GM12873 (cell line): ENCODE data around the gene CBY1.

Experiments
- TF ChIP-seq, protein P1 (sequence below): IDR thresholded peaks from 2 replicates; pipeline ENCODE4 v1.5.1; 2012; ENCODE audit warnings: low read depth, mild to moderate bottlenecking, moderate library complexity, low read length, control low read depth; ENCODE audit not compliant: insufficient read depth; ENCODE audit errors: missing control alignments

The CBY1 gene

DNA sequence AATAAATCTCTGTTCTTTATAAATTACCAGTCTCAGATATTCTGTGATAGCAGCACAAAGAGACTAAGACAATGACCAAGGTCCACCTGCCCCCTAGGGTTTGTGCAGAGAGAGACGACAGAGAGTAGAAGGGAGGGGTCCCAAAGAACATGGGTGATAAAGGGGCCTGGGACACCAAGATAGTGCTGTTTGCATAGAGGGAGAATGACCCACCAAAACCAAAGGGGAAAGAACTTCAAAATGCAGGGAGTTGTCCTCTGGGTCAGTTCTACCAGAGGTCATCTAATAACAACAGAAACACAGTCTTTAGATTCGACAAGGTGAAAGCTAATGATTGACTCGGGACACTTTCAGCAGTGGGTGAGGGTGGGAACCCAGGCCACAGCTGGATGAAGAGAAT lies 23.9 kb upstream of the CBY1 start:
- TF ChIP-seq, protein P1, sequence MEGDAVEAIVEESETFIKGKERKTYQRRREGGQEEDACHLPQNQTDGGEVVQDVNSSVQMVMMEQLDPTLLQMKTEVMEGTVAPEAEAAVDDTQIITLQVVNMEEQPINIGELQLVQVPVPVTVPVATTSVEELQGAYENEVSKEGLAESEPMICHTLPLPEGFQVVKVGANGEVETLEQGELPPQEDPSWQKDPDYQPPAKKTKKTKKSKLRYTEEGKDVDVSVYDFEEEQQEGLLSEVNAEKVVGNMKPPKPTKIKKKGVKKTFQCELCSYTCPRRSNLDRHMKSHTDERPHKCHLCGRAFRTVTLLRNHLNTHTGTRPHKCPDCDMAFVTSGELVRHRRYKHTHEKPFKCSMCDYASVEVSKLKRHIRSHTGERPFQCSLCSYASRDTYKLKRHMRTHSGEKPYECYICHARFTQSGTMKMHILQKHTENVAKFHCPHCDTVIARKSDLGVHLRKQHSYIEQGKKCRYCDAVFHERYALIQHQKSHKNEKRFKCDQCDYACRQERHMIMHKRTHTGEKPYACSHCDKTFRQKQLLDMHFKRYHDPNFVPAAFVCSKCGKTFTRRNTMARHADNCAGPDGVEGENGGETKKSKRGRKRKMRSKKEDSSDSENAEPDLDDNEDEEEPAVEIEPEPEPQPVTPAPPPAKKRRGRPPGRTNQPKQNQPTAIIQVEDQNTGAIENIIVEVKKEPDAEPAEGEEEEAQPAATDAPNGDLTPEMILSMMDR = no peak

DNA sequence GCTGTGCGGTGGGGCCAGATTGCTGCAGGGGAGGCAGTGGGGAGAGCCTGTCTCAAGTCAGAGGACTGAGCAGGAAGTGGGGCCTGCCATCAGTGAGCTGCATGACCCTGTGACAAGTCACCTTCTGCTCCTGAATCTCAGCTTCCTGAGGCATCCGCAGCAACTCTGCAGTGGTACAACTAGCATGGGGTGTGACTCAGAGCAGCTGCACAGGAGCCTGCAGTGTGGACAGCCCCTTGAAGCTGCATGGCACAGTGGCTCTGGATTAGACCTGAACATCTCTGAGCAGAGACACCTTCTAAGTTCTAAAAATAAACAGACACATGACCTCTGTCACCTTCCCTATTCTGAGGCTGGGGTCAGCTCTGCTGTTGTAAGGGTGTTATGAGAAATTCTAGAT lies 18.2 kb upstream of the CBY1 start:
- TF ChIP-seq, protein P1 = no peak

DNA sequence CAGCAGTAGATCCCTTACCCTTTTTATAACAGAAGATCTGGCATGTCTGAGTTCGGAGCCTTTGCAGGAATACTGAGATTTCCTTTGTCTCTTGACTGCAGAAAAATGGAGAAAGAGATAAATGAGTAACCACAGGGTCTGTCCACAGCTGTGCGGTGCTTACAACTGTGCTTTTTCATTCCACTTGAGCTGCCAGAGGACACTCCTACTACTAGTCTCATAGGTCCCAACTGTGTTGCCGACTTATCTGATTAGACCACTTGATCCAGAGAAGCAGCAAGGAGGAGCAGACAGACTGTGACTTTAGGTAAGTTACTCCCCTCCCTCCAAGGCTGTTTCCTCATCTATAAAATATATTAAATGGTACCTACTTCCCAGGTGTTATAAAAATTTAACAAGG lies 17.7 kb upstream of the CBY1 start:
- TF ChIP-seq, protein P1 = no peak

- TF ChIP-seq, protein P1 = no peak
Observed at GRCh38 chr22:38641476-38642040, 14.9 kb upstream of the CBY1 start.

GRCh38 chr22:38645430-38645829 lies 11.0 kb upstream of the CBY1 start:
- TF ChIP-seq, protein P1 = no peak

DNA sequence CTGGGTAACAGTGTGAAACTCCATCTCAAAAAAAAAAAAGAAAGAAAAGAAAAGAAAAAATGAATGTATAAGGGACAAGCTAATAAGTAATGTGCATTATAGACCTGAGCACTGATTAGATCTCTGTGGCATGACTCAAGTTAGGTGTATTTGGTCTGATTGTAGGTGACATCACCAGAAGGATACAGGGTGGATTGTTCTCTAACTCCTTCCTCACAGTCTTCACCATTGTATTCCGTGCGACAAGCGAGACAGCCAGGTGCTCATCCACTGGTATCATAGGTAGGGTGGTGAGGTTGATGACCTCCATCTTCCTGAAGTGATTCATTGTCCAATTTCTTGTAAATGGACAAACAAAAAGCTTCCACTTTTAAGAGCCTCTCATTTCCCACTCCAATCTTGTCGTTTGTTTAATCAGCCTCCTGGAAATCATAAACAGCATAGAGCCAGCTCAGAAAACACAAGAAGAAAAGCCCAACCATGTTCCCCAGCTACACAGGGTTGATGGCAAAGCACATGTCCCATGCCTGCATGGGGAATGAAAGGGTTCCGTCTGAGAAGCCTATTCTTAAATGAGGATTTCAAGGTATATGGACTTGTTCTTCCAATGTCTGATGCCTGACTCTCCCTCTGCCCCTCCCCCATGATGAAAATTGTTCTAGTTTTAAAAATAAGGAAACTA lies 6.5 kb upstream of the CBY1 start:
- TF ChIP-seq, protein P1 = no peak

DNA sequence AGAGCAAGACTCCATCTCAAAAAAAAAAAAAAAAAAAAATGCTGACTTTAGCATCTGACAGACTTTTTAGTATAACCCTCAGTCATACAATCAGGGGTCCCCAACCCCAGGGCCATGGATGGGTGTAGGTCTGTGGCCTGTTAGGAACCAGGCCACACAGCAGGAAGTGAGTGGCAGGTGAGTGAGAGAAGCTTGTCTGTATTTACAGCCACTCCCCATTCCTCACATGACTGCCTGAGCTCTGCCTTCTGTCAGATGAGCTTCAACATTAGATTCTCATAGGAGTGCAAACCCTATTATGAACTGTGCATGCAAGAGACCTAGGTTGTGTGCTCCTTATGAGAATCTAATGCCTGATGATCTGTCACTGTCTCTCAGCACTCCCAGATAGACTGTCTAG lies 3.6 kb upstream of the CBY1 start:
- TF ChIP-seq, protein P1 = no peak
